HG02943 (cell line): ENCODE data around the gene ZNF91.
"Not testable (repeated sequence)": the region's sequence is repeated elsewhere in the genome, so short reads cannot be mapped to it uniquely, and the experiment has no call there.

Experiments
- ATAC-seq: cut with Tn5 transposase; IDR thresholded peaks from one replicate; pipeline ENCODE4 v1.9.1; 2021; ENCODE audit warnings: mild to moderate bottlenecking, low read depth, moderate library complexity; ENCODE audit not compliant: unreplicated experiment

The ZNF91 gene

GRCh38 chr19:23321403-23321802, 73.9 kb downstream of the ZNF91 start:
- ATAC-seq: not testable (repeated sequence)

DNA sequence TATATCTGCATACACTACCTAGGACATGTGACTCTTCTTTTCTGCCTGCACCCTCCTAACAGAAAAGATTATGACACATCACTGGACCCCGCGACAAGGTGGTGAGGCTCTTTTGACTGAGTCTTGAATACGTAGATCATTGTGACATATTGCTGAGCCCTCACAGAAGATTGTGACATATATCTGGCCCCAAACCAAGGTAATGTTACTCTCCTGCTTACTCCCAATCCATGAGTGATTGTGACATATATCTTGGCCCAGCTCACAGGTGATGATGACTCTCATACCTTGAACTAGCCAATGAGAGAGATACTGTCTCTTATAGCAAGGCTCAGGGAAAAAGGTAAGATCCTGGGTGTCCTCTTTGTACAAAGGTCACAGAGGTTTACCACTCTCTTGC, 75.7 kb downstream of the ZNF91 start:
- ATAC-seq: not testable (repeated sequence)

GRCh38 chr19:23318941-23319340, 76.3 kb downstream of the ZNF91 start:
- ATAC-seq: not testable (repeated sequence)

DNA sequence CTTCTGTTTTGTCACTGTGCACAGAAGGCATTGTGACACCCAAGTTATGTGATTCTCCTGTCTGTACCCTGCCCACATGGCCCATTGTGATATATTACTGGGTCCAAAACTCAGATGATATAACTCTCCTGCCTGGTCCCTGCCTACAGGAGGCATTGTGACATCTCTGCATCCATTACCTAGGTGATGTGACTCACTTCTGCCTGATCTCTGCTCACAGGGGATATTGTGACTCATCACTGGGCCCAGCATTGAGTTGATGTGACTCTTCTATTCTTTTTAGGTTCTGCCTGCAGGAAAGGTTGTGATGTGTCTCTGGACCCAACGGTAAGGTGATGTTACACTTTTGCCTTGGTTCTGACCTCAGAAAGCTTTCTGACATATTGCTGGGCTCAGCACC, 77.1 kb downstream of the ZNF91 start:
- ATAC-seq: no peak

DNA sequence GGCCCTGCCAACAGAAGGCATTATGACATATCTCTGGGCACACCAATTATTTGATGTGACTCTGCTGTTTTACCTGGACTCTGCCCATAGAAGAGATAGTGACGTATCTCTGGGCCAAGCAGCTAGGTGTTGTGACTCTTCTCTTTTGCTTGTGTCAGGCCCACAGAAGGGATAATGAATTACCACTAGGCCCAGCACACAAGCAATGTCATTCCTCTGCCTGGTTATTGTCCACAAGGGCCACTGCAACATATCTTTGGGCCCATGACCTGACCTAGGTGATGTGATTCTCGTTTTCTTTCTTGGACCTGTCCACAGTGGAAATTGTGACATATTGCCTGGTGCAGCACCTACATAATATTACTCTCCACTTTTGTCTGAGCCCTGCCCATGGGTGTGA, 80.0 kb downstream of the ZNF91 start:
- no peak for ATAC-seq

- no peak for ATAC-seq
Observed at GRCh38 chr19:23314505-23315251, 80.6 kb downstream of the ZNF91 start.

DNA sequence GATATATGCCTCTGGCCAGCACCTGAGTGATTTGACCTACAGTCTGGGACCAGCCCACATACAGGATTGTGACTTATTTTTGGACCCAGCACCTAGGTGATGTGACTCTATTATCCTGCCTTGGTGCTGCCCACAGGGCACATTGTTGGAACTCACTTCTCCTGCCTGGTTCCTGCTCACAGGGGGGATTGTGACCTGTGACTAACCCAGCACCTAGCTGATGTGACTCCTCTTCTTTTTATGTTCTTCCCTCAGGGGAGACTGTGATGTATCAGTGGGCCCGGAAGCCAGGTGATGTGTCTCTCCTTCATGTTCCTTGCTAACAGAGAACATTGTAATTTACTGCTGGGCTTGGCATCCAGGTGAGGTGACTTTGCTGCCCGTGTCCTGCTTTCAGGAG, 82.1 kb downstream of the ZNF91 start:
- ATAC-seq: no peak

GRCh38 chr19:23312515-23312914, 82.8 kb downstream of the ZNF91 start:
- ATAC-seq: no peak

- no peak for ATAC-seq
Observed at GRCh38 chr19:23311551-23311950, 83.7 kb downstream of the ZNF91 start.

GRCh38 chr19:23310729-23311211, 84.5 kb downstream of the ZNF91 start:
- ATAC-seq: no peak

DNA sequence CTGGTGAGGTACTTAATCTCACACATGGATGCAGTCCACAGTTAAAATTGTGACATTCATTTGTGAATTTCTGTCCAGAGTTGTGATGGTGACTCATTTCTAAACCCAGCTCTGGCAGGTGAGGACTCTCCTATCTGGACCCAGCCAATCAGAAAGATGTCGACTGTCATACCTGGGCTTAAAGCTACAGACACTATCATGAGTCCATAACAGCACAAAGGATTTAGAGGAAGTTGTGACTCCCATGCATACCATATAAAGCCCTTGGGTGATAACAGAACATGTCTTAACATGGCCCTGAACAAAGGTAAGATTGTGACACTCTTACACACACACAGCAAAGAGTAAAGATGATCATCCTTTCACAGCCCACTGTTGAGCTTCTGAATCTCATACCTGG, 85.3 kb downstream of the ZNF91 start:
- no peak for ATAC-seq

GRCh38 chr19:23305555-23305954, 89.7 kb downstream of the ZNF91 start:
- ATAC-seq: no peak

DNA sequence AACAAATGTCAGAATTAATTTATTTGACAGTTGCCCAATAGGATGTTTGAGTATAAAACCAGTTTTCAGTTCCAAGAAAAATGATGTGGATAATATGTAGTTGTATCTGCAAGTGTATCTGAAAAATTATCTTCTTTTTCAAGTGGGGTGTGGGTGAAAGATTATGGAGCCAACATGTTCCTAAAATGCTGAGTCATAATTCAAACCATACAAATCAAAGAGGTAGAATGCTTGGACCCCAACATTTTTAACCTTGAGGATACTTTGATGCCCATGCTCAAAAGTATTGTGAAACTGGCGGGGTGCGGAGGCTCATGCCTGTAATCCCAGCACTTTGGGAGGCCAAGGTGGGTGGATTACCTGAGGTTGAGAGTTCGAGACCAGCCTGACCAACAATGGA, 91.0 kb downstream of the ZNF91 start:
- no peak for ATAC-seq

- ATAC-seq: no peak
Observed at GRCh38 chr19:23294141-23294540, 101.1 kb downstream of the ZNF91 start.

- not testable (repeated sequence) for ATAC-seq
Observed at GRCh38 chr19:23289966-23290365, 105.3 kb downstream of the ZNF91 start.
